ENCODE measurements around the gene SARDH. TPM values are rescaled to one million over a fixed set of nuclear protein-coding genes. Genes with fewer than 3 reads are reported as not detected.

Gene SARDH
- total RNA-seq, 1 donor from 2014 or later, result 5.7 TPM

- H3K27ac ChIP-seq (ENCODE audit: low read depth, low read length), result no peak overlapping the region
- H3K4me3 ChIP-seq (ENCODE audit: low read length in 3 of 3), result no peak overlapping the region
- H3K36me3 ChIP-seq (ENCODE audit: control insufficient read depth in 3 of 3, insufficient read depth in 3 of 3, low read length in 3 of 3), result no peaks in the 10 kb centered on the region
- H3K4me1 ChIP-seq (ENCODE audit: control insufficient read depth in 3 of 3, insufficient read depth in 3 of 3, low read length in 3 of 3), result no peaks in the 10 kb centered on the region
- H3K27me3 ChIP-seq (ENCODE audit: control insufficient read depth in 3 of 3, insufficient read depth in 3 of 3, low read length in 3 of 3), result peaks cover 6 to 23% (median 14%) of the 10 kb centered on the region in 3 donors
- H3K9ac ChIP-seq (ENCODE audit: low read depth in 1 of 3, low read length in 3 of 3), result no peak overlapping the region
- no peaks in the 10 kb centered on the region for H3K9me3 ChIP-seq (ENCODE audit: control insufficient read depth in 3 of 3, low read length in 3 of 3)
Measured at GRCh38 chr9:133728856-133729616, 9.1 kb downstream of the SARDH start.

GRCh38 chr9:133727876-133728441 is 10.2 kb downstream of the SARDH start:
- peaks cover 6 to 23% (median 14%) of the 10 kb centered on the region in 3 donors for H3K27me3 ChIP-seq (ENCODE audit: control insufficient read depth in 3 of 3, insufficient read depth in 3 of 3, low read length in 3 of 3)
- no peaks in the 10 kb centered on the region for H3K4me1 ChIP-seq (ENCODE audit: control insufficient read depth in 3 of 3, insufficient read depth in 3 of 3, low read length in 3 of 3)
- H3K27ac ChIP-seq (ENCODE audit: low read depth, low read length), result no peak overlapping the region
- no peaks in the 10 kb centered on the region for H3K9me3 ChIP-seq (ENCODE audit: control insufficient read depth in 3 of 3, low read length in 3 of 3)
- no peak overlapping the region for H3K4me3 ChIP-seq (ENCODE audit: low read length in 3 of 3)
- no peaks in the 10 kb centered on the region for H3K36me3 ChIP-seq (ENCODE audit: control insufficient read depth in 3 of 3, insufficient read depth in 3 of 3, low read length in 3 of 3)
- no peak overlapping the region for H3K9ac ChIP-seq (ENCODE audit: low read depth in 1 of 3, low read length in 3 of 3)

- no peaks in the 10 kb centered on the region for H3K4me1 ChIP-seq (ENCODE audit: control insufficient read depth in 3 of 3, insufficient read depth in 3 of 3, low read length in 3 of 3)
- H3K27me3 ChIP-seq (ENCODE audit: control insufficient read depth in 3 of 3, insufficient read depth in 3 of 3, low read length in 3 of 3), result peaks cover 6 to 23% (median 14%) of the 10 kb centered on the region in 3 donors
- H3K9ac ChIP-seq (ENCODE audit: low read depth in 1 of 3, low read length in 3 of 3), result no peak overlapping the region
- no peaks in the 10 kb centered on the region for H3K9me3 ChIP-seq (ENCODE audit: control insufficient read depth in 3 of 3, low read length in 3 of 3)
- no peaks in the 10 kb centered on the region for H3K36me3 ChIP-seq (ENCODE audit: control insufficient read depth in 3 of 3, insufficient read depth in 3 of 3, low read length in 3 of 3)
- H3K27ac ChIP-seq (ENCODE audit: low read depth, low read length), result no peak overlapping the region
- no peak overlapping the region for H3K4me3 ChIP-seq (ENCODE audit: low read length in 3 of 3)
Measured at GRCh38 chr9:133727277-133727875, 10.8 kb downstream of the SARDH start.

- Histone ChIP-seq H3K9me3 (ENCODE audit: control insufficient read depth in 3 of 3, low read length in 3 of 3) (no peaks in the 10 kb centered on the region), H3K27me3 (ENCODE audit: control insufficient read depth in 3 of 3, insufficient read depth in 3 of 3, low read length in 3 of 3) (peaks cover 6 to 23% (median 14%) of the 10 kb centered on the region in 3 donors), H3K4me1 (ENCODE audit: control insufficient read depth in 3 of 3, insufficient read depth in 3 of 3, low read length in 3 of 3) (no peaks in the 10 kb centered on the region), H3K4me3 (ENCODE audit: low read length in 3 of 3) (no peak overlapping the region), H3K27ac (ENCODE audit: low read depth, low read length) (no peak overlapping the region), H3K9ac (ENCODE audit: low read depth in 1 of 3, low read length in 3 of 3) (no peak overlapping the region), H3K36me3 (ENCODE audit: control insufficient read depth in 3 of 3, insufficient read depth in 3 of 3, low read length in 3 of 3) (no peaks in the 10 kb centered on the region)
Measured at GRCh38 chr9:133726401-133727276, 11.5 kb downstream of the SARDH start.

- H3K9ac ChIP-seq (ENCODE audit: low read depth in 1 of 3, low read length in 3 of 3), result no peak overlapping the region
- H3K4me1 ChIP-seq (ENCODE audit: control insufficient read depth in 3 of 3, insufficient read depth in 3 of 3, low read length in 3 of 3), result no peaks in the 10 kb centered on the region
- no peak overlapping the region for H3K27ac ChIP-seq (ENCODE audit: low read depth, low read length)
- no peaks in the 10 kb centered on the region for H3K9me3 ChIP-seq (ENCODE audit: control insufficient read depth in 3 of 3, low read length in 3 of 3)
- no peak overlapping the region for H3K4me3 ChIP-seq (ENCODE audit: low read length in 3 of 3)
- no peaks in the 10 kb centered on the region for H3K36me3 ChIP-seq (ENCODE audit: control insufficient read depth in 3 of 3, insufficient read depth in 3 of 3, low read length in 3 of 3)
- H3K27me3 ChIP-seq (ENCODE audit: control insufficient read depth in 3 of 3, insufficient read depth in 3 of 3, low read length in 3 of 3), result peaks cover 6 to 23% (median 14%) of the 10 kb centered on the region in 3 donors
Measured at GRCh38 chr9:133725886-133726285, 12.3 kb downstream of the SARDH start.

- no peak overlapping the region for H3K4me3 ChIP-seq (ENCODE audit: low read length in 3 of 3)
- no peaks in the 10 kb centered on the region for H3K36me3 ChIP-seq (ENCODE audit: control insufficient read depth in 3 of 3, insufficient read depth in 3 of 3, low read length in 3 of 3)
- H3K4me1 ChIP-seq (ENCODE audit: control insufficient read depth in 3 of 3, insufficient read depth in 3 of 3, low read length in 3 of 3), result peaks cover 6 to 14% (median 12%) of the 10 kb centered on the region in 3 donors
- no peak overlapping the region for H3K27ac ChIP-seq (ENCODE audit: low read depth, low read length)
- H3K27me3 ChIP-seq (ENCODE audit: control insufficient read depth in 3 of 3, insufficient read depth in 3 of 3, low read length in 3 of 3), result peaks cover 1 to 25% (median 16%) of the 10 kb centered on the region in 3 donors
- no peak overlapping the region for H3K9ac ChIP-seq (ENCODE audit: low read depth in 1 of 3, low read length in 3 of 3)
- H3K9me3 ChIP-seq (ENCODE audit: control insufficient read depth in 3 of 3, low read length in 3 of 3), result no peaks in the 10 kb centered on the region
Measured at GRCh38 chr9:133718563-133719315, 19.4 kb downstream of the SARDH start.

GRCh38 chr9:133717113-133718031 is 20.8 kb downstream of the SARDH start:
- Histone ChIP-seq H3K4me3 (ENCODE audit: low read length in 3 of 3) (no peak overlapping the region), H3K9ac (ENCODE audit: low read depth in 1 of 3, low read length in 3 of 3) (no peak overlapping the region), H3K36me3 (ENCODE audit: control insufficient read depth in 3 of 3, insufficient read depth in 3 of 3, low read length in 3 of 3) (no peaks in the 10 kb centered on the region), H3K9me3 (ENCODE audit: control insufficient read depth in 3 of 3, low read length in 3 of 3) (no peaks in the 10 kb centered on the region), H3K4me1 (ENCODE audit: control insufficient read depth in 3 of 3, insufficient read depth in 3 of 3, low read length in 3 of 3) (peaks cover 6 to 14% (median 13%) of the 10 kb centered on the region in 3 donors), H3K27me3 (ENCODE audit: control insufficient read depth in 3 of 3, insufficient read depth in 3 of 3, low read length in 3 of 3) (peaks cover 12 to 38% (median 27%) of the 10 kb centered on the region in 3 donors), H3K27ac (ENCODE audit: low read depth, low read length) (no peak overlapping the region)

- Histone ChIP-seq H3K27me3 (ENCODE audit: control insufficient read depth in 3 of 3, insufficient read depth in 3 of 3, low read length in 3 of 3) (peaks cover 19 to 43% (median 33%) of the 10 kb centered on the region in 3 donors), H3K27ac (ENCODE audit: low read depth, low read length) (no peak overlapping the region), H3K36me3 (ENCODE audit: control insufficient read depth in 3 of 3, insufficient read depth in 3 of 3, low read length in 3 of 3) (no peaks in the 10 kb centered on the region), H3K4me3 (ENCODE audit: low read length in 3 of 3) (no peak overlapping the region), H3K9ac (ENCODE audit: low read depth in 1 of 3, low read length in 3 of 3) (no peak overlapping the region), H3K9me3 (ENCODE audit: control insufficient read depth in 3 of 3, low read length in 3 of 3) (no peaks in the 10 kb centered on the region), H3K4me1 (ENCODE audit: control insufficient read depth in 3 of 3, insufficient read depth in 3 of 3, low read length in 3 of 3) (peaks cover 6 to 19% (median 15%) of the 10 kb centered on the region in 3 donors)
Measured at GRCh38 chr9:133716564-133717112, 21.5 kb downstream of the SARDH start.
